Hematopoietic multipotent progenitor cell treated with erythropoietin and hydrocortisone succinate and interleukin-3 and kit ligand, for 15 days (in vitro differentiated cells): ENCODE measurements around the gene EBP.
"Not testable (repeated sequence)": the region's sequence is repeated elsewhere in the genome, so short reads cannot be mapped to it uniquely, and the experiment has no call there.

ENCODE experiments used
- DNase-seq: peaks from one replicate; pipeline ENCODE4 v3.0.0-alpha.2; 2015; ENCODE audit warnings: low spot score

Gene EBP

GRCh38 chrX:48525853-48526252, 4.2 kb downstream of the EBP start:
- DNase-seq = not testable (repeated sequence)

DNA sequence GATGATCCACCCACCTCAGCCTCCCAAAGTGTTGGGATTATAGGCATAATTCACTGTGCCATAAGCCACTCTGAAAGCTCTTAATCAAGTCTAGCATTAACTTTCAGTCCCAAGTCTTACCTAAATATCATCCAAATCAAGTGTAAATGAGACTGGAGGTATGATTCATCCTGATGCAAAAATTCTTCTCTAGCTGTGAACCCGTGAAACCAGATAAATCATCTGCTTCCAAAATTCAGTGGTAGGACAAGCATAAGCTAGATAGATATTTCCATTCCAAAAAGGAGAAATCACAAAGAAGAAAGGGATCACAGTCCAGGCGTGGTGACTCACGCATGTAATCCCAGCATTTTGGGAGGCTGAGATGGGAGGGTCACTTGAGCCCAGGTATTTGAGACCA, 9.1 kb downstream of the EBP start:
- DNase-seq = no peak

DNA sequence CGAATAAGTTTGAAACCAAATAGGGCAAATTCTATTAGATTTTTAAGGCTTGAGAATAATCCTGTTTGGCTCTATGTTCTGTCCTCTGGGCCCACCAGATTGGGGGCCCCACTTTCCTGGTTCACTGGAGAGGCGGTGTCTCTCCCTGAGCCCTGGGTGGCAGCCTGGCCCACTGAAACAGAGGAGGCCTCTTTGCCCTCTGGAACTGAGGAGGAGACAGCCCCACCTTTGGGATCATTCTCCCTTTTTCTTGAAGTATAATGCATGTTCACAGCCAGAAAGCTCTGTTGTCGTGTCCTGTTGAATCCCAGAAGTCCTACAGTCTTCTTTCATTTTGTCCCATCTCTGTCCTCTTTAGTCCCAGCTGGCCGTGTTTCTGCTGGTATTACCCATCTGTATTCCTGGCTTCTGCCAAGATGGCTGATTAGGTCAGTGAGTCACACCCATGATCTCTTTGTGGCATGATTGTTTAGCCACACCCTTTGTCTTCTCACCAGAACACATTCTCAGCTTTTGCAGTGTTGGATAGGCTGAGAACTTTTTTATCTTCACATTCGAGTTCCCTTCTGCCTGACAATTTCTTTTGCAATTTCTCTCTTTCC, 9.9 kb downstream of the EBP start:
- peak; percentile 24 for DNase-seq

- no peak for DNase-seq
These were observed 10.6 kb downstream of the EBP start for GRCh38 chrX:48532161-48532560.

DNA sequence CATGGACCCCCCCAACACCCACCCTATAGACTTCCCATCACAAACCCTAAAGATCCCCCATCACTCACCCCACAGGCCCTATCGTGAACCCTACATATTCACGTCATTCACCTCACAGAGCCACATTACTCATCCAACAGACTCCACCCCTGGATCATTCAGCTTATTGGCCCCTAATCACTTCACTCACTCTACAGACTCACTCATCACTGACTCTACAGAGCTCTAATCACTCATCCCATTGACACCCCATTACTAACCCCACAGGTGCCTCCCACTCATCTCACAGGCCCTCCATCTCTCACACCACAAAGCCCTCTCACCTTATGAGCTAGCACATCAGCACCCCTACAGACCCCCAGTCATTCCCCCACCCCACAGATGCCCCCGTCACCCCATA, 11.6 kb downstream of the EBP start:
- peak; percentile 9 for DNase-seq

- no peak for DNase-seq
These were observed 17.2 kb downstream of the EBP start for GRCh38 chrX:48538641-48539344.

GRCh38 chrX:48539345-48540027, 17.9 kb downstream of the EBP start, which contains the start of gene TBC1D25:
Gene TBC1D25 (plus strand): TSS chrX:48539714. CDS start chrX:48539798, 84 bp downstream.
- peak; percentile 97 for DNase-seq

DNA sequence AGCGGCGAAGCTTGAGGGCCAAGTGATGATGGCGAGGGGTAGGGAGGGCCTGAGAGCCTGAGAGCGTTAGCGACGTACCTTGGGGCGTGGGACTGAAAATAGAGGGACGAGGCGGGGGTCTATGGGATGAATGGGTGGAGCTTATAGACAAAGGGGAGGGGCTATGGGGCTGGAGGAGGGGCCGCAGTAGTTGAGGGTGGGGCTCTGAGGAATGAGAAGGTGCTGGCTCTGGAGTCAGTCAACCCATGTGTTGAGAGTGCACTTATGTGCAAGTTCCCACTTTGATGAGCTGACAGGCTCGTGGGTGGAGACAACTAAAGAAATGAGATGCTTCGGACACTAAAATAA, 18.4 kb downstream of the EBP start:
- peak; percentile 45 for DNase-seq

- DNase-seq = no peak
These were observed 18.9 kb downstream of the EBP start for GRCh38 chrX:48540480-48540879.

DNA sequence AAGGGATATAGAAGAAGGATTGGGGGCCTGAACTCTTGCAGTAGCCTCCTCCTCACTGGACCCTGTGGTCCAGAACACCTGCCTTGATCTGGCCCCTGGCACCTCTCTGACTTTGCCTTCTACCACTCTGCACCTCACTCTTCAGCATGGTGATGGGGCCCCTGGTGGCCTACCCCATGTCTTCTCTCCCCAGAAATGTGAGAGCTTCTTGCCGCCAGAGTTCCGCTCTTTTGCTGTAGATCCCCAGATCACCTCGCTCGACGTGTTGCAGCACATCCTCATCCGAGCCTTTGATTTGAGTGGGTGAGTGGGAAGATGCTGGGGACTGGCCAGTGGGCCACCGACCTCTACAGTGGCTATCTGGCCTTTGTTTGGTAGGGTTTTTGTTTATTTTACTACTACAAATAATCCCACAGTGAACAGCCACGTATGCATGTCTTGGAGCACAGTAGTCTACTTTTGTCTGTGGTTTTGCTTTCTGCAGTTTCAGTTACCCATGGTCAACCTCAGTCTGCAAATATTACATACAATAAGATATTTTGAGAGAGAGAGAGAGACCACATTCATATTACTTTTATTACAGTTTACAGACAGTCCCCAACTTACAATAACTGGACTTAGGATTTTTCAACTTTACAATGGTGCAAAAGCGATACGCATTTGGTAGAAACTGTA, 19.7 kb downstream of the EBP start:
- no peak for DNase-seq

GRCh38 chrX:48548871-48549270, 27.3 kb downstream of the EBP start:
- DNase-seq = no peak

GRCh38 chrX:48555731-48556325, 34.2 kb downstream of the EBP start:
- not testable (repeated sequence) for DNase-seq

DNA sequence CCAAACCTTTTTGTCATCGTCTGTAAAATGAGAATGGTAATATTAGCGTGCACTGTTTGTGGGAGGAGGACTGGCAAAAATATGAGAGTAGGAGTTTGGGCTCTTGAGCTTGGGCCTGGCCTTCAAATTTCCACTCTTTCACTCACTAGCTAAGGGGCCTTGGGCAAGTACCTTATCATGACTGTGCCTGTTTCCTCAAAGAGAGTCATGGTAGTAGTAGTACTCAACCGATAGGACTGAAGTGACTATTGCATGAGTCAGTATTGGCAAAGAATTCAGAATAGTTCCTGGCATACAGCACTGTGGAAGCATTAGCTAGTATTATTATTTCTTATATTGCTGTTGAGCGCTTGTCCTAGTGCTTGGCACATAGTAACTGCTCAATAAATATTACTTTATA, 36.7 kb downstream of the EBP start:
- peak; percentile 18 for DNase-seq

- no peak for DNase-seq
These were observed 38.0 kb downstream of the EBP start for GRCh38 chrX:48559636-48560035.

GRCh38 chrX:48560056-48560455, 38.4 kb downstream of the EBP start:
- DNase-seq = no peak

DNA sequence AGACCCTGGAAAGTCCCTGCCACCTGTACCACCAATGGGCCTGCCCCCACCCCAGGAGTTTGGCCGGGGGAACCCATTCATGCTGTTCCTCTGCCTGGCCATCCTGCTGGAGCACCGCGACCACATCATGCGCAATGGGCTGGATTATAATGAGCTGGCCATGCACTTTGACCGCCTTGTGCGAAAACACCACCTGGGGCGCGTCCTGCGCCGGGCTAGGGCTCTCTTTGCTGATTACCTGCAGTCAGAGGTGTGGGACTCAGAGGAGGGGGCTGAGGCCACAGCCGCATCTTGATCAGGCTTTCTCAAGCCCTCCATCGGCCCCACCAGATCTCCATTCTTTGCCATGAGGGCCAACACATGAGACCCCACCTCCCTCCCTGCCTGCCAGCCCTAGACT, 39.1 kb downstream of the EBP start:
- DNase-seq = no peak

DNA sequence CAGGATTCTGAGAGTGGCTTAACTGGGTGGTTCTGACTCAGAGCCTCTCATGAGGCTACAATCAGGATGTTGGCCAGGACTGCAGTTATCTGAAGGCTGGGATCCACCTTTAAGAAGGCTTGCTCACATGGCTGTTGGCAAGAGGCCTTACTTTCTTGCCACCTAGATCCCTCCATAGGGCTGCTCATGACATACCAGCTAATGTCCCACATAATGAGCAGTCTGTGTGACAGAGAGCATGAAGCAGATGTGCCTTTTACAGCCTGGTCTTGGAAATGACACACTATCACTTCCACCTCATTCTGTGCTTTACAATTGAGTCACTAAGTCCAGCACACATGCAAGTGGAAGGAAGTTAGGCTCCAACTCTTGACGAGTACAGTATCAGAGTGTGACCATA, 48.4 kb downstream of the EBP start:
- DNase-seq = no peak

DNA sequence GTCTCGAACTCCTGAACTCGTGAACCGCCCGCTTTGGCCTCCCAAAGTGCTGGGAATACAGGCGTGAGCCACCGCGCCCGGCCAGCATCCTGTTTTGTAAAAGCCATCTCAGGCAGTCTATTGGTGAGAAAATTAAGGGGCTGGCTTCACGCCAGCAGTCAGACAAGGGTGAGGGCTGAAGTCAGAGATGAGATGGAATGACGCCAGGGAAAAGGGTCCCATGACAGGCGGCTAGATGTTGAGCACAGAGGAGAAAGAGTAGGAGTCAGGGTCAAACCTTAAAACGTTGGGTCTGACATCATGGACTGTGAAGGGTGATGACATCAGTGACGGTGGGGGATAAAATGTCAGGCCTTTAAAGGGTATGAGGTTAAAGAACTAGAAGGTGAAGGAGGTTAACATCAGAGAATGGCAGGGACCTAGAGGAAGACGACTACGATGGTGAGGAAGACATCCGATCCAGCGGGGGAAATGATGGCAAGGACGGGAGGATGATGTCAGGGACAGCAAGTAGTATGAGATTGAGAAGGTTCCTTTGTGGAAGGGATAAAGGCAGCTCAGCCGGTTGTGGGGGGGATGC, 52.2 kb downstream of the EBP start:
- no peak for DNase-seq

- peak; percentile 93 for DNase-seq
These were observed 53.0 kb downstream of the EBP start, which contains the start of gene RBM3 for GRCh38 chrX:48574270-48575266. Gene RBM3 (plus strand): TSS chrX:48574484. CDS start chrX:48575181, 697 bp downstream.

DNA sequence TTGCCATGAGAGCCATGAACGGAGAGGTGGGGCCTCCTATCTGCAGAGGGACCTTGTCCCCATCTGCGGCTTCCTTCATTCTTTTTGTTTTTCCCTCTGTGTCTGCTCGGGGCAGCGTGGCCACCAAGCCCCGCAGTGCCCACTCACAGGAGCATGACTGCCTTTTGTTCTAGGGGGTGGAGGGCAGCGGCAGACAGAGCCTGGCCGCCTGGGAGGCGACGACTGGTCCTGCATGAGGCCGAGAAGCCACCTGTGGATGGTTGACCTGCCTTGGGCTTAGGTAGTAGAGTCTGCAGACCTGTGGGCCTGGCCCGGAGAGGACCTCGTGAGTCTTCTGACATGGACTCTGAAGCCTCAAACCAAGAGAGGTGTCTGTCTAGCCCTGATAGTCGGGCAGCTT, 54.0 kb downstream of the EBP start:
- no peak for DNase-seq

DNA sequence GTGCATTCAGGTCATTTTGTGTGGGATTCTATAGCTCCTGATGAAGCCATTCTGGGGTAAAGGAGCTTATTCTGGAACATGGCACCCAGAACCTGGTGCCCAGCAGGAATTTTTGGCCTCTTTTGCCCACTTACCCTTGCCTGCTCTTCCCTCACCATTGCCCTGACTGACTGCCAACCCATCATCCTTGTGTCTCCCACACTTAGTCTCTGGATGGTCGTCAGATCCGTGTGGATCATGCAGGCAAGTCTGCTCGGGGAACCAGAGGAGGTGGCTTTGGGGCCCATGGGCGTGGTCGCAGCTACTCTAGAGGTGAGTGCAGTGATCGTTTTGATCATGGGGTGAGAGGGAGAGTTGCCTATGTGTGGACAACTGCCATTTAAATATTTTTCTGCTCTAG, 54.5 kb downstream of the EBP start:
- no peak for DNase-seq
